Endothelial cell of umbilical vein (primary cell): ENCODE results near the gene MSH6. TPM values are rescaled to one million over a fixed set of nuclear protein-coding genes. Genes with fewer than 3 reads are reported as not detected.
A peak's percentile ranks its signal among the peaks of the same experiment; 100 is the strongest.

Experiments used
- BruUV-seq: library from RNA; stranded (reverse); fragments of 400-500 nt; replicated peaks from 2 replicates; lab custom pipeline; 2021; lab: Mats Ljungman, UMichigan
- CTCF ChIA-PET: fragments of 300-600, 350-600 bp; sonication (Branson Sonifier 250); formaldehyde crosslinking; loops from one replicate; lab custom pipeline; 2021; ENCODE audit warnings: antibody characterized with exemption, inconsistent platforms; lab: Charles Lee
- POLR2A ChIA-PET: fragments of 300-600, 350-600 bp; sonication (Branson Sonifier 250); formaldehyde crosslinking; loops from one replicate; lab custom pipeline; 2021; ENCODE audit warnings: antibody characterized with exemption, inconsistent platforms; lab: Charles Lee
- DNase-seq: peaks from one replicate; pipeline ENCODE4 v3.0.0-alpha.2; 2011; ENCODE audit warnings: low read depth, low spot score
- FAIRE-seq: peaks from 2 replicates; lab custom pipeline; 2011; peaks lifted over from hg19 to GRCh38; lab: Jason Lieb, UNC
- H2AFZ ChIP-seq: 2 replicates; pipeline ENCODE4 v1.6.0; 2012; ENCODE audit warnings: low read depth, low read length, control low read depth, inconsistent platforms
- H3K27ac ChIP-seq: 2 replicates; pipeline ENCODE4 v1.5.1; 2011; ENCODE audit warnings: low read depth, mild to moderate bottlenecking, control low read depth, low read length, moderate library complexity; ENCODE audit not compliant: insufficient read depth
- H3K27me3 ChIP-seq, 2 experiments: 2 replicates each; pipeline versions ENCODE4 v1.6.0 to v1.6.1; 2011; ENCODE audit warnings: low read length in 2 of 2, mixed read lengths in 1 of 2; ENCODE audit not compliant: control insufficient read depth in 2 of 2, insufficient read depth in 2 of 2
- H3K36me3 ChIP-seq, 2 experiments: 2 replicates in 1 of 2; 3 replicates in 1 of 2; pipeline ENCODE4 v1.5.1; 2011; ENCODE audit warnings: low read length in 2 of 2, mild to moderate bottlenecking in 1 of 2, moderate library complexity in 1 of 2; ENCODE audit not compliant: control insufficient read depth in 2 of 2, insufficient read depth in 2 of 2; ENCODE audit errors: extremely low read depth in 1 of 2
- H3K4me1 ChIP-seq: 3 replicates; pipeline ENCODE4 v1.5.1; 2011; ENCODE audit warnings: mild to moderate bottlenecking, low read length; ENCODE audit not compliant: control insufficient read depth, insufficient read depth; ENCODE audit errors: extremely low read depth
- H3K4me2 ChIP-seq: 2 replicates; pipeline ENCODE4 v1.6.1; 2011; ENCODE audit warnings: low read length, control low read depth, mixed read lengths; ENCODE audit not compliant: insufficient read depth
- H3K4me3 ChIP-seq, 3 experiments: fragments of 200-600 bp in 1 of 3; sonication (generic), shearing (Covaris generic) in 1 of 3; replicated peaks in 1 of 3; 2 replicates each; pipeline ENCODE4 v1.5.1; 2011 to 2016; ENCODE audit warnings: control low read depth in 3 of 3, low read length in 3 of 3, mild to moderate bottlenecking in 2 of 3, inconsistent platforms in 1 of 3, low read depth in 1 of 3, moderate library complexity in 1 of 3; ENCODE audit not compliant: insufficient read depth in 1 of 3
- H3K79me2 ChIP-seq: 2 replicates; pipeline ENCODE4 v1.6.0; 2012; ENCODE audit warnings: low read length, inconsistent platforms; ENCODE audit not compliant: control insufficient read depth, insufficient read depth
- H3K9ac ChIP-seq: replicated peaks from 2 replicates; pipeline ENCODE3; 2011; ENCODE audit warnings: low read length, control low read depth; ENCODE audit not compliant: insufficient read depth; ENCODE audit errors: extremely low read depth
- H3K9me1 ChIP-seq: replicated peaks from 3 replicates; pipeline ENCODE4 v1.6.0; 2011; ENCODE audit warnings: mild to moderate bottlenecking, low read length; ENCODE audit not compliant: control insufficient read depth, insufficient read depth; ENCODE audit errors: extremely low read depth
- H3K9me3 ChIP-seq: replicated peaks from 2 replicates; pipeline ENCODE4 v1.5.1; 2012; ENCODE audit warnings: low read length, inconsistent platforms; ENCODE audit not compliant: control insufficient read depth, insufficient read depth
- H4K20me1 ChIP-seq: replicated peaks from 2 replicates; pipeline ENCODE3; 2011; ENCODE audit warnings: mild to moderate bottlenecking, low read length; ENCODE audit not compliant: control insufficient read depth, insufficient read depth; ENCODE audit errors: extremely low read depth
- FOS ChIP-seq: IDR thresholded peaks from 2 replicates; pipeline ENCODE4 v1.6.1; 2011; ENCODE audit warnings: mild to moderate bottlenecking, low read length, moderate library complexity, borderline replicate concordance; ENCODE audit not compliant: insufficient read depth
- GATA2 ChIP-seq: IDR thresholded peaks from 2 replicates; pipeline ENCODE4 v1.7.0; 2011; ENCODE audit warnings: low read depth, mild to moderate bottlenecking, moderate library complexity, mixed read lengths, low read length; ENCODE audit not compliant: insufficient read length, insufficient read depth
- JUN ChIP-seq: IDR thresholded peaks from 2 replicates; pipeline ENCODE4 v1.6.1; 2011; ENCODE audit warnings: borderline replicate concordance, low read depth; ENCODE audit not compliant: insufficient read length, insufficient read depth
- MAX ChIP-seq: IDR thresholded peaks from 2 replicates; pipeline ENCODE4 v1.6.1; 2011; ENCODE audit not compliant: insufficient read depth, insufficient read length
- MYC ChIP-seq: IDR thresholded peaks from one replicate; pipeline ENCODE4 v1.6.1; 2011; ENCODE audit warnings: mild to moderate bottlenecking, low read depth, low read length
- POLR2A ChIP-seq: IDR thresholded peaks from 2 replicates; pipeline ENCODE4 v1.6.1; 2012; ENCODE audit warnings: low read depth, mild to moderate bottlenecking, control low read depth, low read length
- POLR2AphosphoS5 ChIP-seq: IDR thresholded peaks from 2 replicates; pipeline ENCODE4 v1.6.1; 2012; ENCODE audit warnings: low read depth, mild to moderate bottlenecking, control low read depth, low read length, moderate library complexity; ENCODE audit not compliant: insufficient read depth
- dilution Hi-C: fragments of 300-500 bp; cut with MboI; formaldehyde crosslinking; loops from one replicate; pipeline ENCODE4 v1.15.0; 2019; ENCODE audit warnings: low sequenced_read_pairs; ENCODE audit not compliant: extremely low pct_ligation_motif_present
- intact Hi-C: fragments of 100-400 bp; cut with micrococcal nuclease; formaldehyde crosslinking; loops from one replicate; pipeline ENCODE4 v1.10.0; 2022
- polyA plus RNA-seq, 4 experiments: library from polyadenylated mRNA; depleted of rRNA in 3 of 4; stranded (reverse) in 3 of 4; unstranded in 1 of 4; fragments of >200 nt; gene quantifications; 2 replicates each; pipeline versions ENCODE4 v1.2.1 to v1.2.3, GENCODE V29; 2011 to 2012; ENCODE audit warnings: missing spikeins in 1 of 4
- total RNA-seq: library from RNA; stranded (reverse); gene quantifications from 2 replicates; pipeline ENCODE4 v1.2.3, GENCODE V29; 2021

The MSH6 gene
- total and polyA plus RNA-seq, 2 donors (not counting 3 experiments of a cell fraction or from before 2014, with no cell fraction given) = 11.9 to 74.0 TPM

GRCh38 chr2:47782381-47782670 is 619 bp upstream of the MSH6 start:
- Histone ChIP-seq H3K27ac (peak overlapping the region; percentile 52), H3K4me2 (peak overlapping the region; percentile 95), H4K20me1 (peaks cover 2% of the 10 kb centered on the region), H3K9me1 (no peaks in the 10 kb centered on the region), H3K79me2 (peaks cover 35% of the 10 kb centered on the region), H3K9me3 (no peaks in the 10 kb centered on the region), H2AFZ (peak overlapping the region; percentile 72), H3K36me3 (no peaks in the 10 kb centered on the region), H3K9ac (peak overlapping the region; percentile 89), H3K27me3 (no peaks in the 10 kb centered on the region), H3K4me1 (peaks cover 9% of the 10 kb centered on the region), H3K4me3 (peak overlapping the region; percentile 38 to 64 (median 64))
- CTCF ChIA-PET = interaction anchor here (1.6 to 3.5 kb wide), 3 partner anchors 15 to 345 kb away, joined by 7 to 16 read pairs (median 16); no protein-coding TSS in a partner anchor
- BruUV-seq = TSS peak; percentile 72
- FAIRE-seq (peak; percentile 42), DNase-seq (no peak)
- intact Hi-C loops = loop anchor here (2.0 kb wide), 1 partner anchor 124 kb away; the partner anchor contains the start of gene FBXO11
- dilution Hi-C loops = no loop called here
- POLR2A ChIA-PET = interaction anchor here (0.9 to 1.3 kb wide), 2 partner anchors 11 to 20 kb away, joined by 3 read pairs; no protein-coding TSS in a partner anchor
- TF ChIP-seq GATA2 = no peak
- no peak for TF ChIP-seq FOS
- no peak for TF ChIP-seq JUN
- no peak for TF ChIP-seq MAX
- no peak for TF ChIP-seq MYC
- TF ChIP-seq POLR2AphosphoS5 = no peak
- no peak for TF ChIP-seq POLR2A
